Activated CD4-positive, CD25-positive, alpha-beta regulatory T cell (primary cell): ENCODE measurements around the gene C6orf52.

Experiments used
- DNase-seq, 4 experiments: peaks; one replicate each; lab custom pipeline; 2025; lab: John Stamatoyannopoulos, UW

Gene C6orf52

DNA sequence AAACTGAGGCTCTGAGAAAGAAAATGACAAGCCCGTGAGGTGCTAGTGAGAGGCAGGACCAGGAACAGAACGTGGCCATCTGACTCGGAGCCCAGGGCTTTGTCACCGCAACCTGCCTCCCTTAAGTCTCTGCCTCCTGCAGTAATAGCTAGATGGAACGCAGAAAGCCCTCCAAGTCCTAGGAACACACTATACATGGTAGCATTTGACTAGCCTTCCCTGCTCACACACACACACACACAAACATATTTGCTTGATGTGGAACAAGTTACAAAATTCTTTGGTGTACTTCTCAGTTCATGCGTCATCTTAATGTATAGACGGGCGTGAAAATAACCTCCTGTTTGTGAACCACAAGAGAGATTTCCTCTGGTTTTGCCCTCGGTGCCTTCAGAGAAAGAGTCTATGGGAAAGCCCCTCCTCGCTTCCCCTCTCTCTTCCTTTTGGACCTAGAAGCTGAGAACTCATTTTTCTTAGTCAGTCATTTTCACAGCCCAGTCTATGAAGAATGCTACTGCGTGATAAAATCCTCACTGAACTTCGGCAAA, 38.8 kb downstream of the C6orf52 start:
- no peak for DNase-seq

- DNase-seq = no peak
These were observed 50.2 kb downstream of the C6orf52 start for GRCh38 chr6:10644225-10644624.

DNA sequence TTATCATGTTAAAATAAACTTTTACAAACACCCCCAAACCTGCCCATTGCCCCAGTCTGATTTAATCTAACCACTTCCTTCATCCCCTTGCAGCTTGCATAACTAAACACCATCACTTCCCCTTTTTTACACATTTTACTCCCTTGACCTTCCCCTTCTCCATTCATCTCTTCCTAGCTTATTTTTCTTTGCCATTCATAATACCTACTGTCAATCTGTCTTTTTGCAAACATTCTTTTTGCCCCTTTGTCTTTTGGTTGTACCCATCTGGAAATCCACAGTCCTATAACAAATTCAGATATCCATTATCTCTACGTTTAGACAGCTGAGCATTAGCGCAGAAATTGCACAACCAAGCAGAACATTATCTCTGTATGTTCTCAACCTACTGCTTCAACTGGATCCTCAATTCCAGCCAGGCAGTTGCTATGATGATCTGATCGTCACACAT, 51.2 kb downstream of the C6orf52 start:
- DNase-seq = no peak

DNA sequence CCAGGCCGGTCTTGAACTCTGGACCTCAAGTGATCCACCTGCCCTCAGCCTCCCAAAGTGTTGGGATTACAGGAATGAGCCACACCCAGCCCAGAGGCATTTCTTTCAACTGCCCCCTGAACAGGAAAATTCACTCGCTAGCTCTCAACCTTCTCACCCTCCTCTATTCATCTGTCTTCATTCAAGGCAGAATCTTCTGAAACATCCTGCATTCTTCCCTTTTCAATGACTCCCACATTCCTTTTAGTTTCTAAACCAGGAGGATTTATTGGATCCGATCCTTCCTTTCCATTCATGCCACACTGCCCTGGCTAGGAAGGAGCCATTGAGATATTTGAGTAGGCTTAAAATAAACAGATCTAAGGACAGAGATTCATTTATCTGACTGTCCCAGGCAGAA, 52.9 kb downstream of the C6orf52 start:
- no peak for DNase-seq

- DNase-seq = no peak
These were observed 54.0 kb downstream of the C6orf52 start for GRCh38 chr6:10640412-10640811.

GRCh38 chr6:10633216-10633615, 61.2 kb downstream of the C6orf52 start:
- no peak for DNase-seq

- no peak for DNase-seq
These were observed 64.2 kb downstream of the C6orf52 start for GRCh38 chr6:10630178-10630577.

DNA sequence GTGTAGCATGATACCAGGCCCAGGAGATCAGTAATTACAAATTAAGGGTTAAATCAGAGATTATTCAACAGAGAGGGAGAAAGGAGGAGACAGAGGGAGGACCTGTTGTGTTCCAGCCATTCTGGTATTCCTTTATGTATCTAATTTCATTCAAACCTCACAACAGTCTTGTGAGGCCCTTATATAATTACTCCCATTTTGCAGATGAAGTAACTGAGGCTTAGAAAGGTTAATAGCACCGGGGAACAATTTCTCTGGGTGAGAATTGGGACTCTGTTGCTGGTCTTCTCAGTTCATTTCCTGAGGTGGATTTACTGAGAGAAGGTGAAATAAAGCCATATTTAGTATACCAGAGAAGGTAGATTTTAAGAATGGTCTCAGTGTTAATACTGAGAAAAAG, 66.6 kb downstream of the C6orf52 start:
- no peak for DNase-seq

DNA sequence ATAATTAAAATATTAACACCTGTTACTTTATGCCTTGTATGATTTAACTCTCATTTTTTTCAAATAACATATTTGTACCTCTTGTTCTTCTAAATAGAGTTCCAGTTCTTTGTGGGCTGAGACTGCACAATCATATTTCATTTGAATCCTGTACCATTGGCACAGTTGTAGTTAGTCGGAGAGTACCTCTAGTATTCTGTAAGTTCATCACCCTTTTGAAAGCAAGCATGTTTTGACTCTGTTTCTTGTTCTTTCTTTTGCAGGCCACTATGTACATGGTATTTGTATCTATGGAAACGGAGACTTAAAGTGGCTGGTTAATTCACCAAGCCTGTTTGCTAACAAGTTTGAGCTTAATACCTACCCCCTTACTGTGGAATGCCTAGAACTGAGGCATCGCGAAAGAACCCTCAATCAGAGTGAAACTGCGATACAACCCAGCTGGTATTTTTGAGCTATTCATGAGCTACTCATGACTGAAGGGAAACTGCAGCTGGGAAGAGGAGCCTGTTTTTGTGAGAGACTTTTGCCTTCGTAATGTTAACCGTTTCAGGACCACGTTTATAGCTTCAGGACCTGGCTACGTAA, 68.2 kb downstream of the C6orf52 start:
- no peak for DNase-seq

DNA sequence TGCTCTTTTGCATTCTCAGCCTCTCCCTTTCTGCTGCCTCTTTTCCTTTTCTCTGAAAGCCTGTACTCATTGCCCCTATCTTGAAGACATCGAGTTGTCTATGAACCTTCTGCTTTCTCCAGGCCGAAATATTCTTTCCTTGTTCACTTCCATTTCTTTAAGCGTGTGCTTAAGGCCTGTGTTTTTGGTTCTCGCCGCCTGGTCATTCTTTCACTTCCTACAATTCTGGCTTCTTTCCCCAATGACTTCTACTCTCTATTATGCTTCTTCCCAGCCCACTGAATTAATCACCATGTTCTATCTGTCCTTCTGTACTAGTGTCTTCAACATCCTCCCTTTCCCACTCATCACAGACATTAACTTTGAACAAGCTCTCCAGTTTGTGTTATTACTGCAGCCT, 69.6 kb downstream of the C6orf52 start:
- no peak for DNase-seq

DNA sequence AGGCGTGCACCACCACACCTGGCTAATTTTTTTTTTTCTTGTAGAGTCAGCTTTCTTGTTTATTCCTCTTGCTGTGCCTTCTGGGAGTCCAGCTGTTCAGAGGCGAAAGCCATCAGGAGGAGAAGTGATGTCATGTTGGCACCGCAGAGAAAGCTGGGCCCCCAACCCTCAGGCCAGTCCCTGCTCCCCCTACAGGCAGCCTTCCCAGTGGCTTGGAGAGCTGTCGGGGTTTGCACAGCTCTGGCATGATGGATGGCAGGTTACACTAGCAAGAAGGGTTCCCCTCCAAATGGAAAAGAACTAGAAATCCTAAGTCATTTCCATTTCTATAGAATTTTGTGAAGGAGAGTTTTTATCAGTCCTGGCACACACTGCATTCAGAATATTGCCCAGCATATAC, 72.6 kb downstream of the C6orf52 start:
- DNase-seq = no peak
